Right cardiac atrium (tissue), 5 donors: ENCODE results near the gene PRDM10. TPM values are rescaled to one million over a fixed set of nuclear protein-coding genes. Genes with fewer than 3 reads are reported as not detected.

ENCODE experiments used
- ATAC-seq, 2 donors: fragments of 200-7000 bp; cut with Tn5 transposase; one replicate each; pipeline versions ENCODE4 v1.8.0 to v1.9.1; 2020; ENCODE audit warnings: moderate library complexity in 2 of 2, mild to moderate bottlenecking in 1 of 2
- DNase-seq, 3 donors: peaks; one replicate each; pipeline ENCODE4 v3.0.0-alpha.2; 2020
- H3K27ac ChIP-seq: one replicate; pipeline ENCODE4 v1.5.1; 2013; ENCODE audit warnings: mild to moderate bottlenecking, low read length, control low read depth, moderate library complexity
- H3K27me3 ChIP-seq: one replicate; pipeline ENCODE4 v1.6.1; 2013; ENCODE audit not compliant: control insufficient read depth, insufficient read depth
- H3K4me1 ChIP-seq: one replicate; pipeline ENCODE4 v1.6.1; 2013; ENCODE audit warnings: low read length; ENCODE audit not compliant: control insufficient read depth, insufficient read depth
- H3K4me3 ChIP-seq: one replicate; pipeline ENCODE4 v1.5.1; 2013; ENCODE audit warnings: low read length, control low read depth
- H3K9me3 ChIP-seq: one replicate; pipeline ENCODE4 v1.6.1; 2013; ENCODE audit warnings: low read length; ENCODE audit not compliant: control insufficient read depth
- WGBS: extraction: QIAGEN DNeasy Blood & Tissue Kit; methylation state at CpG from one replicate; pipeline ENCODE4 v1.1.7; 2013; 5-methylcytosine and 5-hydroxymethylcytosine counted together
- intact Hi-C, 4 donors: fragments of 100-400 bp; cut with DNase I; formaldehyde crosslinking; loops; one replicate each; pipeline versions ENCODE4 v1.11.0 to v1.14.0; 2022 to 2023
- polyA plus RNA-seq: library from polyadenylated mRNA; stranded (reverse); fragments of 200-250 nt; gene quantifications from one replicate; pipeline ENCODE4 v1.2.3, GENCODE V29; 2013
- total RNA-seq, 4 donors: library from RNA; stranded (reverse); fragmentation: NEBNext Ultra II Directional; extraction: Animal tissue kit (Norgen Biotek cat#: 25700); gene quantifications; one replicate each; pipeline ENCODE4 v1.2.1, GENCODE V29; 2021
- donor health status: healthy with polysubstance abuse.
- donor health status: DM: no; HTN: yes; CAD: no.
- donor health status: DM: no; HTN: no; CAD: no.
- donor health status: DM: no; HTN: yes; CAD: no; lungs with severe emphysema.
- donor health status: DM: yes; HTN: yes; CAD: no.

The PRDM10 gene
- total and polyA plus RNA-seq, 5 donors = 1.6 to 7.2 (median 6.1) TPM

- WGBS = 94% methylated on average over 3 of the region's 3 CpGs
- no peak for DNase-seq
These were observed 73.5 kb downstream of the PRDM10 start for GRCh38 chr11:129928923-129929692.

GRCh38 chr11:129922674-129923073 is 80.0 kb downstream of the PRDM10 start:
- intact Hi-C loops = loop anchor here (1.0 to 5.0 kb wide), 3 partner anchors 210 kb away; no protein-coding TSS in a partner anchor
- H3K4me3 ChIP-seq = no peak overlapping the region
- WGBS = 94% methylated on average over 5 of the region's 5 CpGs
- no peak overlapping the region for H3K27ac ChIP-seq
- H3K4me1 ChIP-seq = no peaks in the 10 kb centered on the region
- no peak for ATAC-seq
- no peaks in the 10 kb centered on the region for H3K9me3 ChIP-seq
- DNase-seq = no peak
- no peaks in the 10 kb centered on the region for H3K27me3 ChIP-seq

More at GRCh38 chr11:129928923-129929692, 73.5 kb downstream of the PRDM10 start:
- Histone ChIP-seq H3K4me1 (no peaks in the 10 kb centered on the region), H3K4me3 (no peak overlapping the region), H3K27ac (no peak overlapping the region), H3K9me3 (no peaks in the 10 kb centered on the region), H3K27me3 (no peaks in the 10 kb centered on the region)
- no peak for ATAC-seq
- intact Hi-C loops = no loop called here

DNA sequence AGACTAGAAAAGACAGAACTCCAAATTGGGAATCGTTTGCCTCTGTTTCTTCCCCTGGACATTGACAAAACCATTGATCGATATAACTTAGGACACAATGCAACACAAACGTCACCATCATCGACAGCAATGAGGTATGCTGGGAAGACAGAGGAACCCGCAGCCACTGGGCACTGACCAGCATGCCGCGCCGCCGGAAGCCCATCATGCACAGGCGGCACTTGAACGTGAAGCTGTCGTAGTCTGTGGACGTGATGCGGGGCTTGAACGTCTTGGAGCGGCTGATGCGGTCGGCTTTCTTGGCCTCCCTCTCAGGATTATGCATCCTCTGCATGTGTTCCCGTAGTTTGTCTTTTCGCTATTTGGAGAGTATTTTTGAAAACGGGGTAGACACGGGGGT is 84.3 kb downstream of the PRDM10 start:
- 95% methylated on average over 22 of the region's 22 CpGs for WGBS

GRCh38 chr11:129917231-129917630 is 85.4 kb downstream of the PRDM10 start:
- WGBS = 93% methylated on average over 2 of the region's 2 CpGs
- Histone ChIP-seq H3K27me3 (no peaks in the 10 kb centered on the region), H3K9me3 (no peaks in the 10 kb centered on the region), H3K27ac (no peak overlapping the region), H3K4me3 (no peak overlapping the region), H3K4me1 (no peaks in the 10 kb centered on the region)
- ATAC-seq = no peak
- DNase-seq = no peak
- intact Hi-C loops = no loop called here

More for the DNA sequence above, 84.3 kb downstream of the PRDM10 start:
- intact Hi-C loops = no loop called here
- Histone ChIP-seq H3K27me3 (no peaks in the 10 kb centered on the region), H3K4me1 (no peaks in the 10 kb centered on the region), H3K9me3 (no peaks in the 10 kb centered on the region), H3K4me3 (no peak overlapping the region), H3K27ac (no peak overlapping the region)
- ATAC-seq (no peak), DNase-seq (no peak)

GRCh38 chr11:129911298-129911697 is 91.3 kb downstream of the PRDM10 start:
- Histone ChIP-seq H3K9me3 (no peaks in the 10 kb centered on the region), H3K4me1 (no peaks in the 10 kb centered on the region), H3K4me3 (no peak overlapping the region), H3K27me3 (no peaks in the 10 kb centered on the region), H3K27ac (no peak overlapping the region)
- DNase-seq (no peak), ATAC-seq (no peak)
- intact Hi-C loops = no loop called here
- 52% methylated on average over 3 of the region's 3 CpGs for WGBS

DNA sequence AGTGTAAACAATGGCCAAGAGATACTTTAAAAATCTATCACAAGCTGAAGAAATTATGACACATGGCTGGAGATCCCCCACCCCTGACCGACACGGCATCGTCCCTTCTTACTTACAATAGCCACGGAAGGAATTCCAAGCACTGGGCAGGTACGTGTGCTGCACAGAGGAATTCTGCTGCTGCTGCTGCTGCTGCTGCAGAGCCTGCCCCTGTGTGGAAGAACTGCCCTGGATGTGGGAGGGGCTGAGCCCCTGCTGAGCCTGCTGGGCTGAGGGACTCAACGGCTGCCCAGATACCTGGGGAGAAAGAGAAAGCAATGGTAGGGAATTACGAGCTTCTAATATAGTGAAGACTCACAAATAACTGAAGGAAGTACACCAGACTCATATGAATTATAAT is 92.3 kb downstream of the PRDM10 start:
- 90% methylated on average over 7 of the region's 7 CpGs for WGBS
- Histone ChIP-seq H3K4me1 (no peaks in the 10 kb centered on the region), H3K9me3 (no peaks in the 10 kb centered on the region), H3K27me3 (no peaks in the 10 kb centered on the region), H3K27ac (no peak overlapping the region), H3K4me3 (no peak overlapping the region)
- intact Hi-C loops = no loop called here
- no peak for DNase-seq
- ATAC-seq = no peak

DNA sequence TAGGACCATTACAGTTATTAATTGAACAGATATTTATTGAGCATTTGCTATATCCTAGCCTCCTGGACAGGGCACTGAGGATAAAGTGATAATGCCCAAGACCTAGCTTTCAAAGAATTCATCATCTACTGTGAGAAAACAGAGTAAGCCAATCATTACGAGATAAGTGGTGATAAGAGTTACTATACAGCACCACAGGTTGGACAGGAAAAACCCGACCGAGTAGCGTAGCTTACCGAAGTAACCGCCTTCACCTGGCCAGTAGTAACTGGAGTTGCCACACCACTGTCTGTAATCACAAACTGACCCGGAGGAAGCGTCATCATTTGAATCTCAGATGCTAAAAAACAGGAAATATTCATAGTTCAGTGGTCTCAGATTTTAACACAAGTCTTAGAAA is 97.2 kb downstream of the PRDM10 start:
- Histone ChIP-seq H3K27me3 (no peaks in the 10 kb centered on the region), H3K9me3 (no peaks in the 10 kb centered on the region), H3K4me1 (no peaks in the 10 kb centered on the region), H3K27ac (no peak overlapping the region), H3K4me3 (no peak overlapping the region)
- ATAC-seq (no peak), DNase-seq (no peak)
- intact Hi-C loops = no loop called here
- WGBS = 96% methylated on average over 8 of the region's 8 CpGs

GRCh38 chr11:129896062-129896461 is 106.6 kb downstream of the PRDM10 start:
- intact Hi-C loops = no loop called here
- peak overlapping the region; percentile 8 for H3K27ac ChIP-seq
- H3K27me3 ChIP-seq = no peaks in the 10 kb centered on the region
- H3K4me3 ChIP-seq = peak overlapping the region; percentile 93
- WGBS = 63% methylated on average over 9 of the region's 9 CpGs
- no peaks in the 10 kb centered on the region for H3K4me1 ChIP-seq
- ATAC-seq (peak; percentile 8 to 11), DNase-seq (peak in 1 of 3 donors; percentile 59)
- no peaks in the 10 kb centered on the region for H3K9me3 ChIP-seq

DNA sequence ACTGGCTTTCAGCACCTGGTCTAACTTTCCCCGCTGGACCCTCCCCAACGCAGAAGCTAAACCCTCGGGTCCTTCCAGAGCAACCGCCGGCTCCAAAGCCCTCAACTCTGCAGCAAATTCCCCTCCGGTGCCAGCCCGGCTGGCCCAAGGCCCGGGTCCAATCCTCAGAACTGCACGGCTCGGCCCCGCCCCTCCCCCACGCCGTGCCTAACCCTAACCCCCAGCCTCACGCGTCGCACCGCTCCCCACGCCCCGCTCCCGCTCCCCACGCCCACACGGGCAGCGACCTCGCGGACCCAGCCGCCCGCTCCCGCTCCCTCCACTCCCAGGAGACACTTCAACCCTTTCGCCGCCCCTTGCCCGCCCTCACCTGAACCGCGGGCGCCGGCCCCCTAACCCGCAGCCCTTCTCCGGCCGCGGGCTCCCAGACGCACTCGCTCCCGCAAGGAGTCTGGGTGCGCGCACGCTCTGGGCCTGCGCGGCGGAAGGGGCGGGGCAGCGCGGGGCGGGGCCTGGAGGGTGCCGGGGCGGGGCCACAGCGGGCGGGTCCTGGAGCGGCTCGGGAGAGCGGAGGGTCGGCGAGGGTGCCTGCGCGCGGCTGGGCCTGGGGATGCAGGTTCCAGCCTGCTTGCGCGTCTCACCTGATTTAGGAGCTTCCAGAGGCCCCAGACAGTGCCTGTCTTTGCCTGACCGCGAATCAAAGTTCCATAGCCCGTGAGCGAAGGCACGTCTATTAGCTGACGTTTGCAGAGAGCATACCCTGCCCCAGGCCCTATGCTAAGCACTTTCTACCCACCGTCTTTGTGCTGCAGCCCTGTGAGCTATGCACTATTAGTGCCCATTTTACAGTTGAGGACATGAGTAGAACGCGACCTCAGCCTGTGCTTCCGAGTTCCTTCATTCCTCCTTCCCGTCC is 107.3 kb downstream of the PRDM10 start, which contains the start of gene NFRKB:
NFRKB (minus strand) TSS at position 453 of the 916 bp plus-strand sequence. CDS start 2,729 bp downstream, outside the sequence.
- H3K27ac ChIP-seq = peak within 1 kb of the TSS; percentile 38
- DNase-seq (peak; percentile 86 to 96 (median 96)), ATAC-seq (peak; percentile 100)
- intact Hi-C loops = no loop called here
- no peaks in the 10 kb centered on the region for H3K27me3 ChIP-seq
- H3K4me3 ChIP-seq = peak within 1 kb of the TSS; percentile 93
- H3K9me3 ChIP-seq = no peaks in the 10 kb centered on the region
- 1% methylated on average over 77 of the region's 77 CpGs for WGBS
- H3K4me1 ChIP-seq = no peaks in the 10 kb centered on the region

GRCh38 chr11:129894278-129895125 is 108.1 kb downstream of the PRDM10 start:
- no peaks in the 10 kb centered on the region for H3K9me3 ChIP-seq
- H3K27me3 ChIP-seq = no peaks in the 10 kb centered on the region
- peak overlapping the region; percentile 93 for H3K4me3 ChIP-seq
- DNase-seq = no peak
- no peak overlapping the region for H3K27ac ChIP-seq
- no peaks in the 10 kb centered on the region for H3K4me1 ChIP-seq
- WGBS = 27% methylated on average over 13 of the region's 13 CpGs
- peak in 1 of 2 donors; percentile 7 for ATAC-seq
- intact Hi-C loops = no loop called here
